Measurements from ENCODE around the gene SCYGR6.
"Not testable (repeated sequence)": the region's sequence is repeated elsewhere in the genome, so short reads cannot be mapped to it uniquely, and the experiment has no call there.

The SCYGR6 gene

DNA sequence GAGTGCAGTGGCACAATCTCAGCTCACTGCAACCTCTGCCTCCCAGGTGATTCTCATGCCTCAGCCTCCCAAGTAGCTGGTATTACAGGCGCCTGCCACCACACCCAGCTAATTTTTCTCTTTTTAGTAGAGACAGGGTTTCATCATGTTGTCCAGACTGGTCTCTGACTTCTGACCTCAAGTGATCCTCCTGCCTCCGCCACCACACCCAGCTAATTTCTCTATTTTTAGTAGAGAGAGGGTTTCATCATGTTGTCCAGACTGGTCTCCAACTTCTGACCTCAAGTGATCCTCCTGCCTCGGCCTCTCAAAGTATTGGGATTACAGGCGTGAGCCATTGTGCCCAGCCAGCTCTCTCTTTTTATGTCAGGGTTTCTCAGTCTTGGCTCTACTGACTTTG lies 31.7 kb upstream of the SCYGR6 start:
- H3K27me3 ChIP-seq (ENCODE audit: control insufficient read depth in 5 of 5, insufficient read depth in 4 of 5, low read length in 5 of 5); H3K36me3 ChIP-seq (ENCODE audit: control insufficient read depth in 5 of 5, insufficient read depth in 5 of 5, low read length in 5 of 5); H3K9ac ChIP-seq (ENCODE audit: low read length in 5 of 5); H3K4me1 ChIP-seq (ENCODE audit: control insufficient read depth in 5 of 5, insufficient read depth in 5 of 5, low read length in 5 of 5); H3K27ac ChIP-seq (ENCODE audit: low read depth, low read length); H3K4me3 ChIP-seq (ENCODE audit: low read depth in 1 of 5, low read length in 5 of 5); H3K9me3 ChIP-seq (ENCODE audit: control insufficient read depth in 5 of 5, low read length in 5 of 5): not testable (repeated sequence)

DNA sequence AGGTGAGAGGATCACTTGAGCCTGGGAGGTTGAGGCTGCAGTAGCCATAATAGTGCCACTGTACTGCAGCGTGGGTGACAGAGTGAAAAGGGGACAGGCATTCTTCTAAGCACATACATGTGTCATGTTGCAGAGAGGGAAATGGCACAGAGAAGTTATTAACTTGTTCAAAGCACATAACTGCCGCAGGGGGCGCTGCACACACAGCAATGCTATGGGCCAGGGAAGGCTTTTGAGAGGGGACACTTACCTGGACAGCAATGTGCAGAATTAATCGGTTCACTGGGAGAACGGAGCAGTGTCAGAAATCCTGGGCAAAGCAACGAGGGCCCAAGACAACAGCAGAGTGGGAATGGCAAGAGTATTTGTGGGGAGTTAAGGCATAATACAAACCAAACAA lies 23.5 kb upstream of the SCYGR6 start:
- Histone ChIP-seq H3K9ac (ENCODE audit: low read length in 5 of 5) (no peak overlapping the region), H3K4me3 (ENCODE audit: low read depth in 1 of 5, low read length in 5 of 5) (no peak overlapping the region), H3K27me3 (ENCODE audit: control insufficient read depth in 5 of 5, insufficient read depth in 4 of 5, low read length in 5 of 5) (no peaks in the 10 kb centered on the region), H3K36me3 (ENCODE audit: control insufficient read depth in 5 of 5, insufficient read depth in 5 of 5, low read length in 5 of 5) (no peaks in the 10 kb centered on the region), H3K27ac (ENCODE audit: low read depth, low read length) (no peak overlapping the region), H3K9me3 (ENCODE audit: control insufficient read depth in 5 of 5, low read length in 5 of 5) (no peaks in the 10 kb centered on the region), H3K4me1 (ENCODE audit: control insufficient read depth in 5 of 5, insufficient read depth in 5 of 5, low read length in 5 of 5) (no peaks in the 10 kb centered on the region)

DNA sequence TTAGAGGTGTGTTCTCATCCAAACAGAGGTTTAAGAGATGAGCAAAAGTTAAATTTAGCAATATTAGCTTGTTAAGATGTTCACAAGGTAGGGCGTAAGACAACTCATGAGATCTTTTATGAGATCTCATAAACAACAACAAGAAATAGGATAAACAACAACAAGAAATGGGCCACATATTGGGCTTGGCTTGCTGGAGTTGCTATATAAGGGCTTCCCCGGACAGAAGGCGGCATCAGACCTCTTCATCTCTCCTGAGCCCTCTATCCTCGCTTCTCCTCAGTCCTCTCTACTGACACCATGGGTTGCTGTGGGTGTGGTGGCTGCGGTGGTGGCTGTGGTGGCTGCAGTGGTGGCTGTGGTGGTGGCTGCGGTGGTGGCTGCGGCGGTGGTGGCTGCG lies 21.0 kb upstream of the SCYGR6 start, which contains the start of gene SCYGR8:
Gene SCYGR8, plus strand, starts transcription at position 301 of the 400 bp plus-strand sequence. Its CDS starts 0 bp downstream, at position 301.
- H3K27me3 ChIP-seq (ENCODE audit: control insufficient read depth in 5 of 5, insufficient read depth in 4 of 5, low read length in 5 of 5), result no peaks in the 10 kb centered on the region
- H3K4me3 ChIP-seq (ENCODE audit: low read depth in 1 of 5, low read length in 5 of 5), result no peak within 1 kb of the TSS
- H3K4me1 ChIP-seq (ENCODE audit: control insufficient read depth in 5 of 5, insufficient read depth in 5 of 5, low read length in 5 of 5), result no peaks in the 10 kb centered on the region
- H3K36me3 ChIP-seq (ENCODE audit: control insufficient read depth in 5 of 5, insufficient read depth in 5 of 5, low read length in 5 of 5), result no peaks in the 10 kb centered on the region
- H3K9ac ChIP-seq (ENCODE audit: low read length in 5 of 5), result no peak within 1 kb of the TSS
- no peaks in the 10 kb centered on the region for H3K9me3 ChIP-seq (ENCODE audit: control insufficient read depth in 5 of 5, low read length in 5 of 5)
- H3K27ac ChIP-seq (ENCODE audit: low read depth, low read length), result no peak within 1 kb of the TSS

DNA sequence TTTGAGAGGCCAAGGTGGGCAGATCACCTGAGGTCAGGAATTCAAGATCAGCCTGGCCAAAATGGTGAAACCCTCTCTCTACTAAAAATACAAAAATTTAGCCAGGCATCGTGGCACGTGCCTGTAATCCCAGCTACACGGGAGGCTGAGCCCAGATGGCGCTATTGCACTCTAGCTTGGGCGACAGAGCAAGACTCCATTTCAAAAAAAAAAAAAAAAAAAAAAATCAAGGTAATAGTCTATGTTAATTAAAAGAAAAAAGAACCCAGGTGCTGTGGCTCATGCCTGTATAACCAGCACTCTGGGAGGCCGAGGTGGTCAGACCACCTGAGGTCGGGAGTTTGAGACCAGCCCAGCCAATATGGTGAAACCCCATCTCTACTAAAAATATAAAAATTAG lies 16.1 kb upstream of the SCYGR6 start:
- H3K36me3 ChIP-seq (ENCODE audit: control insufficient read depth in 5 of 5, insufficient read depth in 5 of 5, low read length in 5 of 5); H3K27ac ChIP-seq (ENCODE audit: low read depth, low read length); H3K27me3 ChIP-seq (ENCODE audit: control insufficient read depth in 5 of 5, insufficient read depth in 4 of 5, low read length in 5 of 5); H3K4me1 ChIP-seq (ENCODE audit: control insufficient read depth in 5 of 5, insufficient read depth in 5 of 5, low read length in 5 of 5); H3K4me3 ChIP-seq (ENCODE audit: low read depth in 1 of 5, low read length in 5 of 5); H3K9ac ChIP-seq (ENCODE audit: low read length in 5 of 5); H3K9me3 ChIP-seq (ENCODE audit: control insufficient read depth in 5 of 5, low read length in 5 of 5): not testable (repeated sequence)

DNA sequence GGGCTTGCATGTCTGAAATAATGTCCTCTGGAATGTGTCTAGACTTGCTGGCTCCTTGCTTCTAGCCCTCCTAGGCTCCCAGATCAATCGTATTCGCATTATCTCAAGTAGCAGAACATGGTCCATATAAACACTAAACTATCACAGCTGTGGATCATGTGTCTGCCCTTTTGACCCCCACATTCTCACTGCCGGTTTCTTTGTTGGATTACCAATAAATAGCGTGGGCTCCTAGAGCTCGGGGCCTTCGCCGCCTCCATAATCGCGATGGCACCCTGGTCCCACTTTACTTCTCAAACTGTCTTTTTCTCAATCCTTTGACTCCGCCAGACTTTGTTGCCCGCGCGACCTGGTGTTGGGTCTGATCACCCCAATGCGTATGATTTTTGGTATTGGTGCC lies 14.8 kb upstream of the SCYGR6 start:
- H3K27me3 ChIP-seq (ENCODE audit: control insufficient read depth in 5 of 5, insufficient read depth in 4 of 5, low read length in 5 of 5), result no peaks in the 10 kb centered on the region
- no peak overlapping the region for H3K4me3 ChIP-seq (ENCODE audit: low read depth in 1 of 5, low read length in 5 of 5)
- H3K36me3 ChIP-seq (ENCODE audit: control insufficient read depth in 5 of 5, insufficient read depth in 5 of 5, low read length in 5 of 5), result no peaks in the 10 kb centered on the region
- H3K4me1 ChIP-seq (ENCODE audit: control insufficient read depth in 5 of 5, insufficient read depth in 5 of 5, low read length in 5 of 5), result no peaks in the 10 kb centered on the region
- H3K27ac ChIP-seq (ENCODE audit: low read depth, low read length), result no peak overlapping the region
- no peaks in the 10 kb centered on the region for H3K9me3 ChIP-seq (ENCODE audit: control insufficient read depth in 5 of 5, low read length in 5 of 5)
- no peak overlapping the region for H3K9ac ChIP-seq (ENCODE audit: low read length in 5 of 5)

DNA sequence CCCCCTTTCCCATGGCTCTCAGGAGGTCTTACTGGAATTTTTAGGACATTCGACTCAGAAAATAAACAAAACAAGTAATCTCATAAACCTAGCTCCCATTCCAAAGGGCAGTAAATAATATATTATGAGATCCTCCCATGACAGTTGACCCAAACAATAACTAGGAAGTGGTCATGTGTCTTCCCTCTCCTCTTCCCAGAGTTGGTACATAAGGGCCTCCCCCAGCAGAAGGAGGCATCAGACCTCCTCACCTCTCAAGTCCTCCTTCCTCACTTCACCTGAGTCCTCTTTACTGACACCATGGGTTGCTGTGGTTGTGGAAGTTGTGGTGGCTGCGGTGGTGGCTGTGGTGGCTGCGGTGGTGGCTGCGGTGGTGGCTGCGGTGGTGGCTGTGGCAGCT lies 3.5 kb upstream of the SCYGR6 start, which contains the start of gene SCYGR7:
Gene SCYGR7, plus strand, starts transcription at position 301 of the 400 bp plus-strand sequence. Its CDS starts 0 bp downstream, at position 301.
- no peak within 1 kb of the TSS for H3K9ac ChIP-seq (ENCODE audit: low read length in 5 of 5)
- H3K9me3 ChIP-seq (ENCODE audit: control insufficient read depth in 5 of 5, low read length in 5 of 5), result no peaks in the 10 kb centered on the region
- no peaks in the 10 kb centered on the region for H3K36me3 ChIP-seq (ENCODE audit: control insufficient read depth in 5 of 5, insufficient read depth in 5 of 5, low read length in 5 of 5)
- no peak within 1 kb of the TSS for H3K4me3 ChIP-seq (ENCODE audit: low read depth in 1 of 5, low read length in 5 of 5)
- H3K27me3 ChIP-seq (ENCODE audit: control insufficient read depth in 5 of 5, insufficient read depth in 4 of 5, low read length in 5 of 5), result no peaks in the 10 kb centered on the region
- H3K27ac ChIP-seq (ENCODE audit: low read depth, low read length), result no peak within 1 kb of the TSS
- H3K4me1 ChIP-seq (ENCODE audit: control insufficient read depth in 5 of 5, insufficient read depth in 5 of 5, low read length in 5 of 5), result peaks cover 0 to 4% (median 0%) of the 10 kb centered on the region in 5 donors

DNA sequence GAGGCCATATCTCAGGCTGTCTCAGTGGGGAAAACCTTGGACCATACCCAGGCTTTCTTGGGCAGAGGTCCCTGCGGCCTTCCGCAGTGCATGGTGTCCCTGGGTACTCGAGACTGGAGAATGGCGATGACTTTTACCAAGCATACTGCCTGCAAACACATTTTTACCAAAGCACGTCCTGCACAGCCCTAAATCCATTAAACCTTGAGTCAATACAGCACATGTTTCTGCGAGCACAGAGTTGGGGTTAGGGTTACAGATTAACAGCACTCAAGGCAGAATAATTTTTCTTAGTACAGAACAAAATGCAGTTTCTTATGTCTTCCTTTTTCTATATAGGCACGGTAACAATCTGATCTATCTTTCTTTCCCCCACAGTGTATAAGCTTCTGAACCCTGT lies 1.7 kb downstream of the SCYGR6 start:
- H3K9ac ChIP-seq (ENCODE audit: low read length in 5 of 5); H3K27ac ChIP-seq (ENCODE audit: low read depth, low read length); H3K9me3 ChIP-seq (ENCODE audit: control insufficient read depth in 5 of 5, low read length in 5 of 5); H3K36me3 ChIP-seq (ENCODE audit: control insufficient read depth in 5 of 5, insufficient read depth in 5 of 5, low read length in 5 of 5); H3K4me3 ChIP-seq (ENCODE audit: low read depth in 1 of 5, low read length in 5 of 5); H3K27me3 ChIP-seq (ENCODE audit: control insufficient read depth in 5 of 5, insufficient read depth in 4 of 5, low read length in 5 of 5): not testable (repeated sequence)
- H3K4me1 ChIP-seq (ENCODE audit: control insufficient read depth in 5 of 5, insufficient read depth in 5 of 5, low read length in 5 of 5), result peaks cover 0 to 10% (median 4%) of the 10 kb centered on the region in 5 donors

DNA sequence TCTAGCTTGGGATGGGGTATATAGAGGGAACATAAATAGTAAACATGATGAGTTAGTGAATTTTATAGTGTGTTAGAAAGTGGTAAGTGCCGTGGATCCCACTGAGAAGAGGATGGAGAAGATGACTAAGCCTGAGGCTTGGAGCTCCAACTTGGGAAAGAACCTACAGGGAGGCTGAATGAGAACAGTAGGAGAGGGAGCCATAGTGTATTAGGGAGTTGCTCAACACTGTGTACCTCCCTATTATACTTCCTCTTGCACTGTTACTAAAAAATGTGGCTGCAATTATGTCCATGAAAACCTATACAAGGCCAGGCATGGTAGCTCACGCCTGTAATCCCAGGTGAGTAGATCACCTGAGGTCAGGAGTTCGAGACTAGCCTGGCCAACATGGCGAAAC lies 3.9 kb downstream of the SCYGR6 start:
- Histone ChIP-seq H3K36me3 (ENCODE audit: control insufficient read depth in 5 of 5, insufficient read depth in 5 of 5, low read length in 5 of 5) (no peaks in the 10 kb centered on the region), H3K9ac (ENCODE audit: low read length in 5 of 5) (no peak overlapping the region), H3K27me3 (ENCODE audit: control insufficient read depth in 5 of 5, insufficient read depth in 4 of 5, low read length in 5 of 5) (no peaks in the 10 kb centered on the region), H3K9me3 (ENCODE audit: control insufficient read depth in 5 of 5, low read length in 5 of 5) (no peaks in the 10 kb centered on the region), H3K4me3 (ENCODE audit: low read depth in 1 of 5, low read length in 5 of 5) (no peak overlapping the region), H3K27ac (ENCODE audit: low read depth, low read length) (no peak overlapping the region), H3K4me1 (ENCODE audit: control insufficient read depth in 5 of 5, insufficient read depth in 5 of 5, low read length in 5 of 5) (peaks cover 0 to 10% (median 7%) of the 10 kb centered on the region in 5 donors)

DNA sequence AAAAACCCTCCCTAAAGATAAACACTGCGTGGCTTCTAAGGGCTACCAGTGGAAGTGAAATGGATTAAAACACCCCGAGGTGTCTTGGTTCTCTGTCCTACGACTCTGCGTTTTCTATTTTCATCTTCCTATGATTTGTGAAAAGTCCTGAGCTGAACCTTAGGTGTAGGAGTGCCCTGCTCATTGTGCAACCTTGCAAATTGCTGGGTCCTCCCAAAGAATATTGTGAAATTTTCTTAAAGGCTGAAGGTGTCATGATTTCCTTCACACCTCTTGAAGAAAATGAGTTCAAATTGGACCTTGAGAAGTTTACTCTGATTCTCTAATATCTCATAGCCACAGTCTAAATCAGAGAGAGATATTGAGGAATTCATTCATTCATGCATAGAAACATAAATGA lies 4.9 kb downstream of the SCYGR6 start:
- peak overlapping the region; percentile 94 for H3K27ac ChIP-seq (ENCODE audit: low read depth, low read length)
- H3K4me1 ChIP-seq (ENCODE audit: control insufficient read depth in 5 of 5, insufficient read depth in 5 of 5, low read length in 5 of 5), result peaks cover 0 to 16% (median 7%) of the 10 kb centered on the region in 5 donors
- H3K9me3 ChIP-seq (ENCODE audit: control insufficient read depth in 5 of 5, low read length in 5 of 5), result no peaks in the 10 kb centered on the region
- no peak overlapping the region for H3K9ac ChIP-seq (ENCODE audit: low read length in 5 of 5)
- H3K36me3 ChIP-seq (ENCODE audit: control insufficient read depth in 5 of 5, insufficient read depth in 5 of 5, low read length in 5 of 5), result no peaks in the 10 kb centered on the region
- no peaks in the 10 kb centered on the region for H3K27me3 ChIP-seq (ENCODE audit: control insufficient read depth in 5 of 5, insufficient read depth in 4 of 5, low read length in 5 of 5)
- no peak overlapping the region for H3K4me3 ChIP-seq (ENCODE audit: low read depth in 1 of 5, low read length in 5 of 5)

DNA sequence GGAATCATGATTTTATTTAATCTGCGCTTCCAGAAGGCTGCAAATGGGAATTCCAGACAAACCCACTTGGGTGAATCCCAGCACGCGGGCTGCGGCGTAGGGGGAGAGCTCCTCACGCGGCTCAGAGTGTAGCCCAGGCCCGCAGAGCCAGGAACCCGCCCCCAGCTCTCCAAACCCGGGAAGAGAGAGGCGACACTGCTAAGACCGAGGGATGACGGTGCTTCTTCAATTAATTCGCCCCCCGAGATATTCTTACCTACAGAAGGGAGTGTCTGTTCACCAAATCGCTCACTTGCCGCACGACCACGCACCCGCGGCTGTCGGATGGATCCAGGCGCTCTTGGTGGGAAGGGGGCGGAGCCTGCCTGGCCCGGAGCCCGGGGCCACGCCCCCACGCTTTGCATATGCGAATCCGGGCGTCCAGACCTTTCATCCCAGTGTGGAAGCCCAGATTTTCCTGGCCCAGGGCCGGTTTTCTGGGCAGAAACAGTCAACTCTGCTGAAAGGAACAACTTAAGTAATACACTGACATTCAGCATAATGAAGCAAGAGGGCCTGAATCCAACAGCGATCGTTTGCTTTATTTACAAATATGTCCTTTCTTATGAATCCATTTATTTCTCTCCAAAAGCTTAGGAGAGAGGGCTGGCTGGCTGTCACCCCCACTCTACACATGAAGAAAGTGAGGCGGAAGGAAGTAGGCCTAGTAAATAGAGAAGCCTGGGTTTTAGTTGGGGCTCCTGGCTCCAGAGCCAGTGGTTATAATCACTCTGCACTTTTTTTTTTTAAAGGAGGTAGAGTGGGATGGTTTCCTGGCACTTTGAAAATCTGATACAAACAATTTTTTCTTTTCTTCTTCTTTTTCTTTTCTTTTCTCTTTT lies 6.6 kb downstream of the SCYGR6 start, which contains the start of gene SLC19A3:
Gene SLC19A3, minus strand, starts transcription at position 342 of the 881 bp plus-strand sequence. CDS start 15,710 bp downstream, outside the sequence.
- H3K4me1 ChIP-seq (ENCODE audit: control insufficient read depth in 5 of 5, insufficient read depth in 5 of 5, low read length in 5 of 5), result peaks cover 0 to 26% (median 7%) of the 10 kb centered on the region in 5 donors
- H3K36me3 ChIP-seq (ENCODE audit: control insufficient read depth in 5 of 5, insufficient read depth in 5 of 5, low read length in 5 of 5), result no peaks in the 10 kb centered on the region
- H3K9me3 ChIP-seq (ENCODE audit: control insufficient read depth in 5 of 5, low read length in 5 of 5), result no peaks in the 10 kb centered on the region
- peak within 1 kb of the TSS; percentile 94 for H3K27ac ChIP-seq (ENCODE audit: low read depth, low read length)
- no peaks in the 10 kb centered on the region for H3K27me3 ChIP-seq (ENCODE audit: control insufficient read depth in 5 of 5, insufficient read depth in 4 of 5, low read length in 5 of 5)
- peak within 1 kb of the TSS; percentile 66 to 97 (median 83) for H3K9ac ChIP-seq (ENCODE audit: low read length in 5 of 5)
- H3K4me3 ChIP-seq (ENCODE audit: low read depth in 1 of 5, low read length in 5 of 5), result peak within 1 kb of the TSS; percentile 54 to 69 (median 59)

All from subcutaneous abdominal adipose tissue (tissue), 5 donors.